ENCODE measurements around the gene RHEB.

DNA sequence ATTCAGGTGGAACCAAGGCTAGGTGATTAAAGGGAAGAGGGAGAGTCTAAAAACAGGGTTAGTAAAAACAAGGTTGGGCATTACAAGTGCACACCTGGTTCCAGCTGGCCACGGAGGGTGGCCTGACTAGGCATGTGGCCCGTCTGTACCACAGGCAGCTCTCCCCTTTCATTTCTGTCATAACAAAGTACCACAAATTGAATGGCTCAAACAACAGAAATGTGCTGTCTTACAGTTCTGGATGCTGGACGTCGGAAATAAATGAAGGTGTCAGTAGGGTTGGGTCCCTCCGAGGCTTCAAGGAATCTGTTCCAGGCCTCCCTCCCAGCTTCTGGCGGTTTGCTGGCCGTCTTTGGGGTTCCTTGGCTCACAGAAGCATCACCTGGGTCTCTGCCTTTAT, 96.5 kb downstream of the RHEB start:
- TF ChIP-seq EP300 (IDR thresholded peaks at IDR 0.05; ENCODE audit: borderline replicate concordance) (no peak), EGR1 (IDR thresholded peaks at IDR 0.05) (no peak), YY1 (IDR thresholded peaks at IDR 0.05; ENCODE audit: low read depth) (no peak), RAD21 (IDR thresholded peaks at IDR 0.05; ENCODE audit: low read depth) (no peak), TAF1 (IDR thresholded peaks at IDR 0.05; ENCODE audit: low read depth) (no peak), FOXM1 (IDR thresholded peaks at IDR 0.05; ENCODE audit: borderline replicate concordance, low read depth) (no peak)
- TF ChIP-seq, protein P1, sequence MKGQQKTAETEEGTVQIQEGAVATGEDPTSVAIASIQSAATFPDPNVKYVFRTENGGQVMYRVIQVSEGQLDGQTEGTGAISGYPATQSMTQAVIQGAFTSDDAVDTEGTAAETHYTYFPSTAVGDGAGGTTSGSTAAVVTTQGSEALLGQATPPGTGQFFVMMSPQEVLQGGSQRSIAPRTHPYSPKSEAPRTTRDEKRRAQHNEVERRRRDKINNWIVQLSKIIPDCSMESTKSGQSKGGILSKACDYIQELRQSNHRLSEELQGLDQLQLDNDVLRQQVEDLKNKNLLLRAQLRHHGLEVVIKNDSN (IDR thresholded peaks at IDR 0.05): no peak
- TF ChIP-seq, protein P2, sequence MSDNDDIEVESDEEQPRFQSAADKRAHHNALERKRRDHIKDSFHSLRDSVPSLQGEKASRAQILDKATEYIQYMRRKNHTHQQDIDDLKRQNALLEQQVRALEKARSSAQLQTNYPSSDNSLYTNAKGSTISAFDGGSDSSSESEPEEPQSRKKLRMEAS (IDR thresholded peaks at IDR 0.05): no peak
